Lung (tissue), 12 donors: Measurements from ENCODE around the gene ZSCAN9. TPM values are rescaled to one million over a fixed set of nuclear protein-coding genes. Genes with fewer than 3 reads are reported as not detected.
A peak's percentile ranks its signal among the peaks of the same experiment; 100 is the strongest.

ENCODE experiments used
- ATAC-seq: fragments of 200-7000 bp; cut with Tn5 transposase; one replicate; pipeline ENCODE4 v1.9.1; 2020; ENCODE audit warnings: moderate number of reproducible peaks; ENCODE audit not compliant: insufficient read depth, low FRiP score
- DNase-seq, 3 donors: peaks; one replicate each; pipeline ENCODE4 v3.0.0-alpha.2; 2013 to 2017
- H3K27ac ChIP-seq, 2 donors: one replicate each; pipeline ENCODE4 v1.5.1; 2013; ENCODE audit warnings: mild to moderate bottlenecking in 2 of 2, moderate library complexity in 2 of 2, control low read depth in 1 of 2, inconsistent platforms in 1 of 2, low read depth in 1 of 2, low read length in 1 of 2
- H3K27me3 ChIP-seq, 3 donors: one replicate each; pipeline ENCODE4 v1.5.1; 2013; ENCODE audit warnings: low read length in 2 of 3; ENCODE audit not compliant: control insufficient read depth in 3 of 3, insufficient read depth in 3 of 3
- H3K36me3 ChIP-seq, 4 donors: one replicate each; pipeline ENCODE4 v1.5.1; 2013; ENCODE audit warnings: low read length in 4 of 4, mild to moderate bottlenecking in 1 of 4, moderate library complexity in 1 of 4; ENCODE audit not compliant: control insufficient read depth in 4 of 4, insufficient read depth in 4 of 4
- H3K4me1 ChIP-seq, 5 donors: one replicate each; pipeline ENCODE4 v1.5.1; 2013; ENCODE audit warnings: low read length in 5 of 5, mild to moderate bottlenecking in 2 of 5, moderate library complexity in 1 of 5; ENCODE audit not compliant: control insufficient read depth in 5 of 5, insufficient read depth in 5 of 5
- H3K4me3 ChIP-seq: one replicate; pipeline ENCODE4 v1.5.1; 2013; ENCODE audit warnings: mild to moderate bottlenecking, control low read depth, moderate library complexity
- H3K9ac ChIP-seq, 2 donors: one replicate each; pipeline ENCODE4 v1.5.1; 2013; ENCODE audit warnings: low read length in 2 of 2, control low read depth in 1 of 2; ENCODE audit not compliant: insufficient read depth in 1 of 2
- H3K9me3 ChIP-seq, 4 donors: one replicate each; pipeline ENCODE4 v1.5.1; 2013; ENCODE audit warnings: low read length in 3 of 4, mild to moderate bottlenecking in 1 of 4, moderate library complexity in 1 of 4; ENCODE audit not compliant: control insufficient read depth in 4 of 4, insufficient read depth in 3 of 4
- CTCF ChIP-seq: IDR thresholded peaks from 2 replicates; pipeline ENCODE4 v1.5.1; 2012; ENCODE audit warnings: mild to moderate bottlenecking; ENCODE audit errors: control extremely low read depth, extremely low read depth
- WGBS, 2 donors: extraction: QIAGEN DNeasy Blood & Tissue Kit; methylation state at CpG; one replicate each; pipeline ENCODE4 v1.1.7; 2013; 5-methylcytosine and 5-hydroxymethylcytosine counted together
- polyA plus RNA-seq, 2 donors: library from polyadenylated mRNA; stranded (reverse); fragments of 200-250 nt; gene quantifications; one replicate each; pipeline ENCODE4 v1.2.1, GENCODE V29; 2013
- total RNA-seq, 2 donors: library from RNA; depleted of rRNA in 1 of 2; stranded (reverse); fragments of >200 nt in 1 of 2; gene quantifications; one replicate each; pipeline ENCODE4 v1.2.1, GENCODE V29; 2014 to 2021
- donor health status: control.
- donor health status: control.
- donor health status: Bipolar disorder and iron deficiency.
- donor health status: healthy.
- donor health status: DM: yes; HTN: yes; CAD: no.

Gene ZSCAN9
- total and polyA plus RNA-seq, 4 donors = 7.2 to 16.8 (median 9.1) TPM

- ATAC-seq = no peak
Measured at GRCh38 chr6:28205879-28206278, 19.2 kb upstream of the ZSCAN9 start.

GRCh38 chr6:28206527-28206926 lies 18.5 kb upstream of the ZSCAN9 start:
- DNase-seq (no peak), ATAC-seq (no peak)
- H3K9ac ChIP-seq = no peak overlapping the region
- H3K4me3 ChIP-seq = no peak overlapping the region
- peaks cover 15 to 78% (median 64%) of the 10 kb centered on the region in 3 donors for H3K27me3 ChIP-seq
- H3K4me1 ChIP-seq = peaks cover 0 to 14% (median 0%) of the 10 kb centered on the region in 5 donors
- H3K9me3 ChIP-seq = peaks cover 0 to 17% (median 1%) of the 10 kb centered on the region in 4 donors
- WGBS, 2 donors = 37 to 51% methylated on average over 3 of the region's 3 CpGs
- TF ChIP-seq CTCF = no peak
- H3K36me3 ChIP-seq = no peaks in the 10 kb centered on the region
- H3K27ac ChIP-seq = no peak overlapping the region

More at GRCh38 chr6:28205879-28206278, 19.2 kb upstream of the ZSCAN9 start:
- Histone ChIP-seq H3K9me3 (peaks cover 0 to 17% (median 1%) of the 10 kb centered on the region in 4 donors), H3K27ac (no peak overlapping the region), H3K4me1 (peaks cover 0 to 14% (median 0%) of the 10 kb centered on the region in 5 donors), H3K36me3 (no peaks in the 10 kb centered on the region), H3K27me3 (peaks cover 12 to 72% (median 60%) of the 10 kb centered on the region in 3 donors), H3K9ac (no peak overlapping the region), H3K4me3 (no peak overlapping the region)
- no peak for DNase-seq
- no peak for TF ChIP-seq CTCF
- 37 to 46% methylated on average over 1 of the region's 1 CpG for WGBS, 2 donors

DNA sequence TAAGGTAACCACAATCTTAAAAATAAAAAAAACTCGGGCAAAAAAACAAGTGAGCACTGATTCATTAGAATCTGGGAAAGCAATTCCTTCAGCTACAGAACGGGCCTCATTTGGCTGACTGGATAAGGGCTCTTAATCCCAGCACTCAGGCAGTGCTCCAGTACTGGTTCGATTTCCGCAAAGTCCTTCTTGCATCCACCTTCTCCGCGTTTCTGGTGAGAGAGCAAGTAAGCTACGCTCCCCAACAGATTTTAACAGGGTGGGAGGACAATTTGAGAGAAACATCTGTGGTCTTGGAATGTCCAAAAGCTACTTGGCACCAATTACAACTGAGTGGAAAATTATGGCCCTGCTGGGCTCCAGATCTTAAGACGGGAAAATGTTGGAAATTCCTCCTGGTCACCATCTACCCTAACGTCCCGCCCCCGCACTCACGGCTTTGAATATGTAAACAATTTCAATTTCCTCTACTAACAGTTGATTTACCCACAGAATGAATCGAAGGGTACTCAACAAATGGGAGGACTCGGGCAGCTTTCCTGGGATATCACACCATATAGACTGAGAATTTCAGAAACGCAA lies 18.1 kb upstream of the ZSCAN9 start:
- TF ChIP-seq CTCF = no peak
- no peaks in the 10 kb centered on the region for H3K36me3 ChIP-seq
- peaks cover 0 to 19% (median 1%) of the 10 kb centered on the region in 4 donors for H3K9me3 ChIP-seq
- WGBS, 2 donors = 9% methylated on average over 15 of the region's 15 CpGs
- DNase-seq (peak in 2 of 3 donors; percentile 43 to 51), ATAC-seq (peak; percentile 41)
- peak overlapping the region in 1 of 2 donors; percentile 53 for H3K27ac ChIP-seq
- H3K4me3 ChIP-seq = no peak overlapping the region
- H3K4me1 ChIP-seq = peaks cover 0 to 14% (median 0%) of the 10 kb centered on the region in 5 donors
- H3K27me3 ChIP-seq = peaks cover 15 to 79% (median 69%) of the 10 kb centered on the region in 3 donors
- no peak overlapping the region for H3K9ac ChIP-seq
